Astrocyte (in vitro differentiated cells and primary cell): ENCODE measurements around the gene LUZP2.

Experiments used
- CTCF ChIP-seq: IDR thresholded peaks from 2 replicates; pipeline ENCODE4 v1.5.1; 2011; ENCODE audit warnings: low read depth, mild to moderate bottlenecking, inconsistent platforms, low read length, moderate library complexity; ENCODE audit not compliant: insufficient read depth
- EZH2 ChIP-seq: IDR thresholded peaks from 2 replicates; pipeline ENCODE4 v1.6.1; 2012; ENCODE audit warnings: mild to moderate bottlenecking, low read length, inconsistent platforms; ENCODE audit not compliant: insufficient read depth

DNA sequence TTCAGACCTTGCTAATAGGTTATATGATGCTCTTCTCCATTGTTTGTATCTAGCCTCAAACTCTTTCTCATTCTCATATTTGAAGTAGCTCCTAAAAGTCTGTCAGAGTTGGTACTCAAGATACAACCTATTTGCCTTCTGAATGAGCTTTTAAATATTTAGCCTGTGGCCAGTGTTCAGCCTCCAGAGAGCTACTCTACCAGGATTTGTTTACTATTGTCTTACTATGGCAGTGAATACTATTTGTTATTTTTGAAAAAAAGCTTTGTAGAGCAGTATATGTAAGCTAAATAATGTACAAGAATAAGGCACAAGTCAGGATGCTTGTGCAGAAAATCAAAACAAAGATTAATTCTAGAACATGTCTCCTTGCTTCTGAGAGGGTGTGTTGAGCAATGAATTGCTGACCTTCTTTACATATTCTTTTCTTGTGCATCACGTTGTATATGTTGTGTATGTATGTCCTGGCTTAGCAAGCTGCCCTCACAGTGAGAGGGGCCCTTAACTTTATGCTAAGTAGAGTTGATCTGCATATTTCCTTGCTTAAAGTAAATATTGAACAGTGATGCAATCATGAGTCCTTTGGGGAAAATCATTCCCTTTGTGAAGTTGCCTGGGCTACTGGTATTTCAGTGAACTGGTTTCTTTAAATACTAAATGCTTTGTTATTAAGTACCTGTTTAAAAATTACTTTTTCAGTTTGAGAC, 438.0 kb downstream of the LUZP2 start:
- TF ChIP-seq CTCF (no peak), EZH2 (no peak)
